ENCODE data around the gene RXFP4. TPM values are rescaled to one million over a fixed set of nuclear protein-coding genes. Genes with fewer than 3 reads are reported as not detected.

Gene RXFP4
- total RNA-seq, 2 experiments from 2014 or later: not detected

DNA sequence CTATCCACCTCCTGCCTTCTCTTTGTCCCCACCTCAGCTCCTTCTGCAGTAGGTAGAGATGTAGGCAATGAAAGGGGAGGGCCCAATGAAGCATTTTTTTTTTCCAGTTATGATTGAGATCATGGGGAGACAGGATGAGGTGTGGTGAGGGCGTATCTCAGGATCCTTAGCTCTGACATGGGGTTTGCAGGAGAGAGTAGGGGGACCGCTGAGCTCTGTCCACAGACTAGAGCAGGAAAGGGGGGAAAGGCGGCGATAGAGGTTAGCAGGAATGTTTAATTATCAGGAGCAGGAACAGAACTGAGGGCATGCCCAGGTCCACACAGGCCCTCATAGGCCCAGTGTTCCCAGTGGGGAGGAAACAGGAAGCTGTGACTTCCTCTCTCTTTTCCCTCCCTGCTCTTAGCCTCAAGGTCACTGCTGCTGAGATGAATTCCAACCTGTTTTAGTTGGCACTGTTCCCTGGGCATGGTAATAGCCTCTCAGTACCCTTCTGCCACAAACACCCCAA is 901 bp upstream of the RXFP4 start:
- CTCF ChIA-PET: interaction anchor here (0.7 to 5.2 kb wide), 2 partner anchors 50 to 526 kb away, joined by 3 to 72 read pairs; no protein-coding TSS in a partner anchor
- Mint-ChIP-seq H3K4me3 (no peak overlapping the region), H3K27me3 (no peaks in the 10 kb centered on the region), H3K27ac (peak overlapping the region; percentile 92), H3K36me3 (ENCODE audit: low read depth) (peaks cover 10% of the 10 kb centered on the region), H3K9me3 (ENCODE audit: low read depth) (no peaks in the 10 kb centered on the region), H3K4me1 (peaks cover 58% of the 10 kb centered on the region)
- intact Hi-C loops (cut with DNase I, micrococcal nuclease): no loop called here
- ATAC-seq (peak; percentile 65), DNase-seq (peak; percentile 29)
- POLR2A ChIA-PET: interaction anchor here (0.6 to 2.0 kb wide), 4 partner anchors 14 to 76 kb away, joined by 3 to 13 read pairs (median 4); no protein-coding TSS in a partner anchor

DNA sequence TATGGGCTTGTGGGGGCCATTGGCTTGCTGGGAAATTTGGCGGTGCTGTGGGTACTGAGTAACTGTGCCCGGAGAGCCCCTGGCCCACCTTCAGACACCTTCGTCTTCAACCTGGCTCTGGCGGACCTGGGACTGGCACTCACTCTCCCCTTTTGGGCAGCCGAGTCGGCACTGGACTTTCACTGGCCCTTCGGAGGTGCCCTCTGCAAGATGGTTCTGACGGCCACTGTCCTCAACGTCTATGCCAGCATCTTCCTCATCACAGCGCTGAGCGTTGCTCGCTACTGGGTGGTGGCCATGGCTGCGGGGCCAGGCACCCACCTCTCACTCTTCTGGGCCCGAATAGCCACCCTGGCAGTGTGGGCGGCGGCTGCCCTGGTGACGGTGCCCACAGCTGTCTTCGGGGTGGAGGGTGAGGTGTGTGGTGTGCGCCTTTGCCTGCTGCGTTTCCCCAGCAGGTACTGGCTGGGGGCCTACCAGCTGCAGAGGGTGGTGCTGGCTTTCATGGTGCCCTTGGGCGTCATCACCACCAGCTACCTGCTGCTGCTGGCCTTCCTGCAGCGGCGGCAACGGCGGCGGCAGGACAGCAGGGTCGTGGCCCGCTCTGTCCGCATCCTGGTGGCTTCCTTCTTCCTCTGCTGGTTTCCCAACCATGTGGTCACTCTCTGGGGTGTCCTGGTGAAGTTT is 550 bp downstream of the RXFP4 start:
- Mint-ChIP-seq H3K36me3 (ENCODE audit: low read depth) (peaks cover 24% of the 10 kb centered on the region), H3K27ac (peak overlapping the region; percentile 92), H3K9me3 (ENCODE audit: low read depth) (no peaks in the 10 kb centered on the region), H3K4me1 (peaks cover 73% of the 10 kb centered on the region), H3K4me3 (no peak overlapping the region), H3K27me3 (no peaks in the 10 kb centered on the region)
- intact Hi-C loops (cut with DNase I, micrococcal nuclease): no loop called here
- ATAC-seq (no peak), DNase-seq (no peak)
- CTCF ChIA-PET: interaction anchor here (0.7 to 1.3 kb wide), 2 partner anchors 30 to 48 kb away, joined by 4 read pairs; no protein-coding TSS in a partner anchor
- POLR2A ChIA-PET: interaction anchor here (0.6 to 1.0 kb wide), 2 partner anchors 37 to 267 kb away, joined by 3 read pairs; partner anchors contain the start of gene ARHGEF2

DNA sequence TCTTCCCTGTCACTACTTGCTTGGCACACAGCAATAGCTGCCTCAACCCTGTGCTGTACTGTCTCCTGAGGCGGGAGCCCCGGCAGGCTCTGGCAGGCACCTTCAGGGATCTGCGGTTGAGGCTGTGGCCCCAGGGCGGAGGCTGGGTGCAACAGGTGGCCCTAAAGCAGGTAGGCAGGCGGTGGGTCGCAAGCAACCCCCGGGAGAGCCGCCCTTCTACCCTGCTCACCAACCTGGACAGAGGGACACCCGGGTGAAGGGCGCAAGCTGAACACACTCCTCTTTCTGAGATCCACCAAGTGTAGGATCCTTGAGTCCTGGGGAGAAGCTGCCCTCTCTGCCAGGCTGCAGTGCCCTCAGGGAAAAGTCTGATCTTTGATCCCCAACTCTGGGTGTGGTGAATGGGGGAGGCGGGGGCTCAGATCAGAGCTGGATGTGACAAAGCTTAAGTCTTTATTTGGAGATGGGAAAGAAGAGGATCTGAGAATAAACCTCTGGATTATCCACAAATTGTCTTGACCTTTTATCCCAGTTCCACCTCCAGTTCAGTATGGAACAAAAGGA is 1.2 kb downstream of the RXFP4 start:
- H3K27ac Mint-ChIP-seq: peak overlapping the region; percentile 92
- intact Hi-C loops (cut with DNase I, micrococcal nuclease): no loop called here
- CTCF ChIA-PET: interaction anchor here (0.5 to 3.0 kb wide), 5 partner anchors 9 to 50 kb away, joined by 3 to 18 read pairs (median 4); partner anchors contain the start of gene KHDC4
- H3K36me3 Mint-ChIP-seq (ENCODE audit: low read depth): peaks cover 29% of the 10 kb centered on the region
- ATAC-seq (no peak), DNase-seq (peak; percentile 22)
- peaks cover 78% of the 10 kb centered on the region for H3K4me1 Mint-ChIP-seq
- POLR2A ChIA-PET: interaction anchor here (0.6 to 1.0 kb wide), 2 partner anchors 36 to 268 kb away, joined by 3 read pairs; partner anchors contain the start of gene ARHGEF2
- no peak overlapping the region for H3K4me3 Mint-ChIP-seq
- H3K27me3 Mint-ChIP-seq: no peaks in the 10 kb centered on the region
- H3K9me3 Mint-ChIP-seq (ENCODE audit: low read depth): no peaks in the 10 kb centered on the region

DNA sequence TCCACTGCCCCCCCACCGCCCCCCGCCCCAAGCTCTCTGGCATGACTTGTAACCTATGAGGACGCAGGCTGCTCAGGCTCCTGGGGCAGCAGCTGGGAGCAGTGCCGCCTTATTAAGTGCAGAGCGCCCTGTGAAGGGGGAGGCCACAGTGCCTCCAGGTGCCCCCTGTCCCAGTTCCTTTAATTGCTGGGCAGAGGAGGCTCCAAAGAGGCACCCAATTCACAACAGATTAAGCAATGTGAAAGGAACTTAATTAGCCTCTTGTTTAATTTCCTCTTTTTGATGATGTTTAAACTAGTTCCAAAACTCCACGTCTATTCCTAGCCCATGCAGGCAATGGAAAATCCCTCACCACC is 3.0 kb downstream of the RXFP4 start:
- no peaks in the 10 kb centered on the region for H3K9me3 Mint-ChIP-seq (ENCODE audit: low read depth)
- CTCF ChIA-PET: interaction anchor here (0.5 to 3.0 kb wide), 5 partner anchors 11 to 1136 kb away, joined by 3 to 18 read pairs (median 4); partner anchors contain the start of gene KHDC4
- POLR2A ChIA-PET: no interaction called here
- H3K27ac Mint-ChIP-seq: peak overlapping the region; percentile 96
- H3K27me3 Mint-ChIP-seq: no peaks in the 10 kb centered on the region
- no peak overlapping the region for H3K4me3 Mint-ChIP-seq
- H3K4me1 Mint-ChIP-seq: peaks cover 72% of the 10 kb centered on the region
- ATAC-seq (no peak), DNase-seq (no peak)
- intact Hi-C loops (cut with DNase I, micrococcal nuclease): no loop called here
- peaks cover 38% of the 10 kb centered on the region for H3K36me3 Mint-ChIP-seq (ENCODE audit: low read depth)

DNA sequence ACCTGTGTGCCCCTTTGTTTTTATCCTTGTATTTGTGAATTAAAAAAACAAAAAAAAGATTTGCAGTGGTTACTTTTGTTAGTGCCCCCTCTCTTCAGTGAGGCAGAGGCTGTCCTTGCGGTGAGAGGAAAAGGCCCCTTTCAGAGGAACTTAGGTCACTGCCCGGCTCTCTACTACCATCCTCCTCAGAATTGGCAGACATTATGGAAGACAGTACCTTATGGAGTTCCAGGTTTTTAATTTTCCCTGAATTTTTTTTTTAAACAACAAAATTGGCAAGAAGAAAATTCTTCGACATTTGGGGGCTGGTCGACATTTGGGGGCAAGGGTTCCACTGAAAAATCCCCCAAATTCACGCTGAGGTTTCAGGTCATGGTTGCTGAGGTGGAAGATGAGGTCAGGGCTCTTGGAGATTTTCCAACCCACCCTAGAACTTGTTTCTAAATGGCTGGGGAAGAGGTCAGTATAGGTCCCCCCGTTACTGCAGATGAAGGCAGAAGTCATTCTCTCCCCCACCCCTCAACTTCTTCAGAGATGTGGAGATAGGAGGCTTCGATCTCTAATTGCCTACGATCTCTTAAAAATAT is 5.3 kb downstream of the RXFP4 start:
- ATAC-seq (peak; percentile 13), DNase-seq (no peak)
- peaks cover 52% of the 10 kb centered on the region for H3K36me3 Mint-ChIP-seq (ENCODE audit: low read depth)
- intact Hi-C loops (cut with DNase I, micrococcal nuclease): loop anchor here (1.0 to 2.0 kb wide), 5 partner anchors 12 to 106 kb away; partner anchors contain the start of genes KHDC4 (in 2 of the 2), RIT1 (in 1 of the 2) and UBQLN4 (in 1 of the 2)
- no peaks in the 10 kb centered on the region for H3K9me3 Mint-ChIP-seq (ENCODE audit: low read depth)
- CTCF ChIA-PET: interaction anchor here (0.6 to 1.5 kb wide), 11 partner anchors 9 to 189 kb away, joined by 3 to 8 read pairs (median 4); partner anchors contain the start of genes ARHGEF2 and KHDC4
- peak overlapping the region; percentile 58 for H3K4me3 Mint-ChIP-seq
- H3K4me1 Mint-ChIP-seq: peaks cover 50% of the 10 kb centered on the region
- peak overlapping the region; percentile 96 for H3K27ac Mint-ChIP-seq
- H3K27me3 Mint-ChIP-seq: no peaks in the 10 kb centered on the region
- POLR2A ChIA-PET: interaction anchor here (0.6 to 1.7 kb wide), 6 partner anchors 9 to 336 kb away, joined by 3 to 20 read pairs (median 5); partner anchors contain the start of genes ARHGEF2, KHDC4 and SMG5

DNA sequence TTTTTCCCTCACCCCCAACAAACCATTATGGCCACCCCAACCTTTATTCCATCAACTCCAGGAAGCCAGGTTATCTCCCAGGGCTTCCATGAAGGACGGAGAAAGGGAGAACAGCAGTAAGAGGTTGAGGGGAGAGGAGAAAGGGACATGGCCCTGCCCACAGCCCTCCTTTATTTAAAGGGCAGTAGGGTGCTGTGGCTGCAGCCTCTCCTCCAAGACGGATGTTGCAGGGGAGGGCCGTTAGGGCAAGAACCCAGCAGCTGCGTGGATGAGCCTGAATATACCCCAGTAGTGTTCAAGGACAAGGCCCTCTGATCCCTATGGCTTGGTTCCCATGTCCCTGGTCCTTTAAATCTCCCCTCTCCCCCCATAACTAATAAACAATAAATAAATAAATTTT is 5.9 kb downstream of the RXFP4 start:
- no peak for DNase-seq
- POLR2A ChIA-PET: no interaction called here
- intact Hi-C loops (cut with DNase I, micrococcal nuclease): loop anchor here (2.0 kb wide), 2 partner anchors 30 to 106 kb away; partner anchors contain the start of gene UBQLN4 (in 1 of the 2)
- no peak for ATAC-seq
- peaks cover 57% of the 10 kb centered on the region for H3K36me3 Mint-ChIP-seq (ENCODE audit: low read depth)
- peak overlapping the region; percentile 96 for H3K27ac Mint-ChIP-seq
- peaks cover 44% of the 10 kb centered on the region for H3K4me1 Mint-ChIP-seq
- H3K4me3 Mint-ChIP-seq: peak overlapping the region; percentile 58
- CTCF ChIA-PET: interaction anchor here (0.9 to 2.5 kb wide), 3 partner anchors 8 to 31 kb away, joined by 3 to 10 read pairs (median 5); partner anchors contain the start of gene ARHGEF2
- H3K9me3 Mint-ChIP-seq (ENCODE audit: low read depth): no peaks in the 10 kb centered on the region
- no peaks in the 10 kb centered on the region for H3K27me3 Mint-ChIP-seq

DNA sequence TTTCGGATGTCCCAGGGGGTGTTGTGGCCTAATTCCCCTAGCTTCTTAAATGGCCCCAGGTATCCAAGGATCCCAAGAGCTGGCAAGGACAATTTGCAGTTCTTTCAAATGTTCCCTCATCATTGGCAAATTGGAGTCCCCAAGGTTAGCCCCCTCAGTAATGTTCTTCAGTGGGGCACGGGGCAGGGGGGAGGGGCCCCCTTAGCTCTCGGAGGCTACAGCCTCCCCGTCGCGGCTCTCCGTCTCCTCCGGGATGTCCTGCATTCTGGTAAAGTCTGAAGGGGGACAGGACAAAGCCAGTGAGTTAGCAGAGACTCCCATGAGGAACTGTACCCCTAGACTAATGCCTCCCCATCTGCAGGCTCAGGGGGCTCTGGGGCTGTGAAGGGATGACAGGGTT is 6.3 kb downstream of the RXFP4 start:
- Mint-ChIP-seq H3K36me3 (ENCODE audit: low read depth) (peaks cover 61% of the 10 kb centered on the region), H3K4me1 (peaks cover 43% of the 10 kb centered on the region), H3K9me3 (ENCODE audit: low read depth) (no peaks in the 10 kb centered on the region), H3K27me3 (no peaks in the 10 kb centered on the region), H3K27ac (peak overlapping the region; percentile 38), H3K4me3 (no peak overlapping the region)
- ATAC-seq (no peak), DNase-seq (no peak)
- ChIA-PET CTCF (interaction anchor here (0.9 to 2.5 kb wide), 4 partner anchors 9 to 42 kb away, joined by 3 to 10 read pairs (median 4); partner anchors contain the start of gene ARHGEF2), POLR2A (no interaction called here)
- intact Hi-C loops (cut with DNase I, micrococcal nuclease): loop anchor here (2.0 kb wide), 2 partner anchors 29 to 105 kb away; partner anchors contain the start of gene UBQLN4 (in 1 of the 2)

DNA sequence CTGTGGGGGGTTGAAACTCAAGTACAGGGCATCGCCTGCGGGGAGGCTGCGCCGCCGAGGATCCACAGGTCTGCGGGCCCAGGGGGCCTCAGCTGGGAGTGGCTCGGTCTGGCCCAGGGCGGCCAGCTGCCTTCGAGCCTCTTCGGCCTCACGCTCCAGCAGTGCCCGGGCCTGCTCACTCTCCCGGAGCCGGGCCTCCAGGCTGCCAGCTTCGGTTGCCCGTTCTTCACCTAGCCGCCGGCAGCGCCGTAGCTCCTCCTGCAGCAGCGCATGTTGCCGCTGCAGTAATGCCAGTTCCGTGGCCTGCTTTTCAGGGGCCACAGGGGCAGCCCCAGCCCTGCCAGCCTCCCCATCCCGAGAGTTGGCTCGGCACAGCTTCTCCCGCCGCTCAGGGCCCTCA is 9.4 kb downstream of the RXFP4 start:
- no peak for ATAC-seq
- peaks cover 65% of the 10 kb centered on the region for H3K36me3 Mint-ChIP-seq (ENCODE audit: low read depth)

DNA sequence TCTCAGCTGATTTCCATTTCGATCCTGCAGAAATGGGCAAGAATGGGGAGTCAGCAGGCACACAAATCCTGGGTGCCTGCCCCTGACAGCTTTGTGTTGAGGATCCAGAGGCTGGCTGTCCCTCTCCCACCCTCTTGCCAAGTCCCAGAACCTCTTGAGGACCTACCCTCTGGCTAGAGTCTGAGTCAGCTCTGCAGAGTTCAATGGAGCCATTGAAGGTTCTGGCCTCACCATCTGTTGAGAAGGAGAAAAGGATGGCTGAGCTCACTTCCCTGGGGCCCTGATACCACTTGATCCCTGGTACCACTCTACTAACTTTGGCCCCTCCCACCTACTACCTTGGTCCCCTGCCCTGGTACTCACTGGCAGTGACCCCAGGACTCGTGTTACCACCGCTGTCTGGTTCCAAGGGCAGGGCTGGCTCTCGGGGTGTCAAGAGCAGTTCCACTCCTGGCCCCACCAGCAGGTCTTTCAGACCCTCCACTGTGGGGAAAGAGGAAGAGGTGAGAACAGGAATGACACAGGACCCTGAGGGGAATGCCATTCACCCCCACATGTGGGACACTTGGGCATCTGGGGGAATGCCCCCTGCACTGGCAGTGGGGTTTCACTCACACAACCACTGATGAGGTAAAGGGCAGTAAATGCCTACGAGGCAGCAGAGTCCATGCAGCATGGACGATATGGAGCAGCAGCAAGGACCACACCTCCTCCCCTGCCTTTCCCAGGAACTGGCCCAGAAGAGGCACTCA is 10.5 kb downstream of the RXFP4 start:
- DNase-seq (no peak), ATAC-seq (no peak)
- Mint-ChIP-seq H3K4me1 (peaks cover 9% of the 10 kb centered on the region), H3K9me3 (ENCODE audit: low read depth) (no peaks in the 10 kb centered on the region), H3K4me3 (no peak overlapping the region), H3K36me3 (ENCODE audit: low read depth) (peaks cover 56% of the 10 kb centered on the region), H3K27me3 (no peaks in the 10 kb centered on the region), H3K27ac (peak overlapping the region; percentile 53)
- intact Hi-C loops (cut with DNase I, micrococcal nuclease): no loop called here
- CTCF ChIA-PET: interaction anchor here (0.7 to 1.7 kb wide), 2 partner anchors 14 to 80 kb away, joined by 3 to 5 read pairs; no protein-coding TSS in a partner anchor
- POLR2A ChIA-PET: interaction anchor here (0.6 kb wide), 1 partner anchor 162 kb away, joined by 3 read pairs; no protein-coding TSS in a partner anchor

More for the DNA sequence above, 9.4 kb downstream of the RXFP4 start:
- no peaks in the 10 kb centered on the region for H3K27me3 Mint-ChIP-seq
- H3K9me3 Mint-ChIP-seq (ENCODE audit: low read depth): no peaks in the 10 kb centered on the region
- intact Hi-C loops (cut with DNase I, micrococcal nuclease): no loop called here
- H3K4me1 Mint-ChIP-seq: peaks cover 20% of the 10 kb centered on the region
- no peak for DNase-seq
- H3K27ac Mint-ChIP-seq: no peak overlapping the region
- CTCF ChIA-PET: interaction anchor here (0.5 to 1.7 kb wide), 2 partner anchors 13 to 207 kb away, joined by 5 read pairs; no protein-coding TSS in a partner anchor
- H3K4me3 Mint-ChIP-seq: no peak overlapping the region
- POLR2A ChIA-PET: no interaction called here

DNA sequence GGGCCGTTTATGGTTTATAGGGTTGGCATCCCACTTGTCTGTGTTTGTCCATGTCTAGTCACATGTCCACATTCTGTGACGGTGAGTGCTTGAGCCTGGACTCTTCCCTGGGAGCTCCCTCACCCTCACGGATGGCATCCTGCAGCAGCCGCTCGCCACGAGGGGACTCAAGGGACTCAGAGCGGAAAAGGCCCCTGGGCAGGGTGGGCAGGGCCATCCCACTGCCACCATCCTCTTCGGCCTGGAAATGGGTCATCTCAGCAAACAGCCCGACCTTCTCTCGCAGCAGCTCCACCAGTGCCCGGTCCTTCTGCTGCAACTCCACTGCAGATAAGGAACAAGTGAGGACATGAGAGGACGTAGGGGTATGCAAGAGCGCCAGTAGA is 11.1 kb downstream of the RXFP4 start:
- ChIA-PET POLR2A (no interaction called here), CTCF (interaction anchor here (0.7 kb wide), 1 partner anchor 81 kb away, joined by 3 read pairs; no protein-coding TSS in a partner anchor)
- Mint-ChIP-seq H3K27ac (peak overlapping the region; percentile 53), H3K4me1 (peaks cover 4% of the 10 kb centered on the region), H3K4me3 (no peak overlapping the region), H3K9me3 (ENCODE audit: low read depth) (no peaks in the 10 kb centered on the region), H3K36me3 (ENCODE audit: low read depth) (peaks cover 58% of the 10 kb centered on the region), H3K27me3 (no peaks in the 10 kb centered on the region)
- intact Hi-C loops (cut with DNase I, micrococcal nuclease): no loop called here
- ATAC-seq (no peak), DNase-seq (no peak)

Measured in activated CD4-positive, alpha-beta T cell treated with anti-CD3 and anti-CD28 coated beads for 36 hours (primary cell).